Astrocyte (in vitro differentiated cells and primary cell): Measurements from ENCODE around the gene ROR2. TPM values are rescaled to one million over a fixed set of nuclear protein-coding genes. Genes with fewer than 3 reads are reported as not detected.
"Not testable (repeated sequence)": the region's sequence is repeated elsewhere in the genome, so short reads cannot be mapped to it uniquely, and the experiment has no call there.

ENCODE experiments used
- DNase-seq: peaks from one replicate; pipeline ENCODE4 v3.0.0-alpha.2; 2010; ENCODE audit warnings: low read depth
- FAIRE-seq: peaks from 2 replicates; lab custom pipeline; 2011; peaks lifted over from hg19 to GRCh38; lab: Jason Lieb, UNC
- H2AFZ ChIP-seq: 2 replicates; pipeline ENCODE4 v1.6.0; 2012; ENCODE audit warnings: low read depth, low read length, inconsistent platforms
- H3K27ac ChIP-seq: 2 replicates; pipeline ENCODE4 v1.5.1; 2011; ENCODE audit warnings: low read depth, low read length, inconsistent platforms
- H3K27me3 ChIP-seq: 2 replicates; pipeline ENCODE4 v1.6.0; 2011; ENCODE audit warnings: low read length, inconsistent platforms; ENCODE audit not compliant: insufficient read depth
- H3K36me3 ChIP-seq: 2 replicates; pipeline ENCODE4 v1.5.1; 2011; ENCODE audit warnings: low read length, inconsistent platforms; ENCODE audit not compliant: insufficient read depth
- H3K4me1 ChIP-seq: 2 replicates; pipeline ENCODE4 v1.5.1; 2011; ENCODE audit warnings: low read length, inconsistent platforms; ENCODE audit not compliant: insufficient read depth
- H3K4me2 ChIP-seq: 2 replicates; pipeline ENCODE4 v1.6.0; 2012; ENCODE audit warnings: low read length, inconsistent platforms
- H3K4me3 ChIP-seq: 2 replicates; pipeline ENCODE4 v1.5.1; 2011; ENCODE audit warnings: low read depth, mild to moderate bottlenecking, low read length, inconsistent platforms; ENCODE audit not compliant: insufficient read depth
- H3K79me2 ChIP-seq: 2 replicates; pipeline ENCODE4 v1.6.0; 2012; ENCODE audit warnings: mild to moderate bottlenecking, low read length, inconsistent platforms; ENCODE audit not compliant: insufficient read depth
- H3K9ac ChIP-seq: 2 replicates; pipeline ENCODE4 v1.6.0; 2012; ENCODE audit warnings: mild to moderate bottlenecking, low read length, inconsistent platforms
- H3K9me3 ChIP-seq: 2 replicates; pipeline ENCODE4 v1.5.1; 2012; ENCODE audit warnings: low read depth, mild to moderate bottlenecking, low read length, inconsistent platforms; ENCODE audit not compliant: insufficient read depth
- H4K20me1 ChIP-seq: 2 replicates; pipeline ENCODE4 v1.6.0; 2012; ENCODE audit warnings: low read length, inconsistent platforms; ENCODE audit not compliant: insufficient read depth
- H3K27ac Mint-ChIP-seq: one replicate; pipeline ENCODE4 v1.8.0; 2021; ENCODE audit warnings: mild to moderate bottlenecking, mixed read lengths; ENCODE audit not compliant: unreplicated experiment
- H3K27me3 Mint-ChIP-seq: one replicate; pipeline ENCODE4 v1.8.0; 2021; ENCODE audit warnings: low read depth, mixed read lengths; ENCODE audit not compliant: unreplicated experiment
- H3K36me3 Mint-ChIP-seq: one replicate; pipeline ENCODE4 v1.8.0; 2021; ENCODE audit warnings: low read depth, mixed read lengths; ENCODE audit not compliant: unreplicated experiment
- H3K4me1 Mint-ChIP-seq: one replicate; pipeline ENCODE4 v1.8.0; 2021; ENCODE audit warnings: low read depth, mixed read lengths; ENCODE audit not compliant: unreplicated experiment
- H3K4me3 Mint-ChIP-seq: one replicate; pipeline ENCODE4 v1.8.0; 2021; ENCODE audit warnings: mild to moderate bottlenecking, moderate library complexity, mixed read lengths; ENCODE audit not compliant: unreplicated experiment
- H3K9me3 Mint-ChIP-seq: one replicate; pipeline ENCODE4 v1.8.0; 2021; ENCODE audit warnings: mild to moderate bottlenecking, mixed read lengths; ENCODE audit not compliant: unreplicated experiment
- CTCF ChIP-seq: IDR thresholded peaks from 2 replicates; pipeline ENCODE4 v1.5.1; 2011; ENCODE audit warnings: low read depth, mild to moderate bottlenecking, inconsistent platforms, low read length, moderate library complexity; ENCODE audit not compliant: insufficient read depth
- EZH2 ChIP-seq: IDR thresholded peaks from 2 replicates; pipeline ENCODE4 v1.6.1; 2012; ENCODE audit warnings: mild to moderate bottlenecking, low read length, inconsistent platforms; ENCODE audit not compliant: insufficient read depth
- total RNA-seq: library from RNA; stranded (reverse); gene quantifications from 2 replicates; pipeline ENCODE4 v1.2.1, GENCODE V29; 2021

Gene ROR2
- total RNA-seq, 1 donor from 2014 or later = 4.9 TPM

GRCh38 chr9:91640428-91640827 lies 309.6 kb downstream of the ROR2 start:
- Histone ChIP-seq H4K20me1 (no peaks in the 10 kb centered on the region), H3K4me1 (no peaks in the 10 kb centered on the region), H3K9ac (no peak overlapping the region), H3K27me3 (no peaks in the 10 kb centered on the region), H3K27ac (no peak overlapping the region), H3K4me3 (no peak overlapping the region), H2AFZ (no peak overlapping the region), H3K9me3 (no peaks in the 10 kb centered on the region), H3K36me3 (no peaks in the 10 kb centered on the region), H3K79me2 (no peaks in the 10 kb centered on the region), H3K4me2 (no peak overlapping the region)
- no peak for FAIRE-seq
- no peak for DNase-seq
- H3K27me3 Mint-ChIP-seq = peaks cover 11% of the 10 kb centered on the region
- TF ChIP-seq CTCF = no peak
- no peak for TF ChIP-seq EZH2
- no peaks in the 10 kb centered on the region for H3K4me1 Mint-ChIP-seq
- H3K27ac Mint-ChIP-seq = no peak overlapping the region
- peaks cover 5% of the 10 kb centered on the region for H3K9me3 Mint-ChIP-seq
- H3K4me3 Mint-ChIP-seq = no peak overlapping the region
- H3K36me3 Mint-ChIP-seq = no peaks in the 10 kb centered on the region

GRCh38 chr9:91639054-91639453 lies 311.0 kb downstream of the ROR2 start:
- Mint-ChIP-seq H3K36me3 (no peaks in the 10 kb centered on the region), H3K4me1 (no peaks in the 10 kb centered on the region), H3K27me3 (peaks cover 9% of the 10 kb centered on the region), H3K4me3 (no peak overlapping the region), H3K9me3 (peaks cover 5% of the 10 kb centered on the region), H3K27ac (no peak overlapping the region)
- Histone ChIP-seq H3K4me2 (no peak overlapping the region), H3K4me1 (no peaks in the 10 kb centered on the region), H3K4me3 (no peak overlapping the region), H2AFZ (no peak overlapping the region), H3K27ac (no peak overlapping the region), H3K9me3 (no peaks in the 10 kb centered on the region), H3K9ac (no peak overlapping the region), H4K20me1 (no peaks in the 10 kb centered on the region), H3K79me2 (no peaks in the 10 kb centered on the region), H3K36me3 (no peaks in the 10 kb centered on the region), H3K27me3 (no peaks in the 10 kb centered on the region)
- no peak for FAIRE-seq
- TF ChIP-seq CTCF (no peak), EZH2 (no peak)
- DNase-seq = no peak

GRCh38 chr9:91634832-91635231 lies 315.2 kb downstream of the ROR2 start:
- not testable (repeated sequence) for H3K36me3 Mint-ChIP-seq, H3K36me3 ChIP-seq

More at GRCh38 chr9:91634832-91635231, 315.2 kb downstream of the ROR2 start:
- H2AFZ ChIP-seq, H3K27ac ChIP-seq, H3K4me3 ChIP-seq, H3K79me2 ChIP-seq, FAIRE-seq, H3K9me3 ChIP-seq, DNase-seq, H3K27ac Mint-ChIP-seq, H3K9ac ChIP-seq, H3K4me2 ChIP-seq, H3K4me1 Mint-ChIP-seq, H3K4me1 ChIP-seq, H3K27me3 ChIP-seq, H4K20me1 ChIP-seq, H3K4me3 Mint-ChIP-seq, H3K9me3 Mint-ChIP-seq: not testable (repeated sequence)
- peaks cover 19% of the 10 kb centered on the region for H3K27me3 Mint-ChIP-seq
